OCI-LY7 (cell line): ENCODE results near the gene CSE1L.

Source experiments
- CTCF ChIP-seq: fragments of 200-600 bp; sonication (generic); conservative IDR thresholded peaks from 2 replicates; pipeline ENCODE4 v1.5.1; 2014; ENCODE audit warnings: mild to moderate bottlenecking, antibody characterized with exemption, low read length, moderate library complexity, mixed read lengths
- EZH2phosphoT487 ChIP-seq: fragments of 200-600 bp; sonication (generic); IDR thresholded peaks from 2 replicates; pipeline ENCODE4 v1.6.1; 2018; ENCODE audit warnings: low read depth, borderline replicate concordance, mild to moderate bottlenecking, mixed run types, antibody characterized with exemption, low read length, moderate library complexity, mixed read lengths

- TF ChIP-seq CTCF (no peak), EZH2phosphoT487 (no peak)
Measured at GRCh38 chr20:48999890-49000870, 45.9 kb upstream of the CSE1L start.
